GM12875 (cell line): ENCODE measurements around the gene GRK5.

ENCODE experiments used
- H3K4me3 ChIP-seq: one replicate; pipeline ENCODE4 v1.5.1; 2011; ENCODE audit warnings: low read depth, low read length, control low read depth
- TF ChIP-seq, protein P1 (sequence below): IDR thresholded peaks from 2 replicates; pipeline ENCODE4 v1.5.1; 2011; ENCODE audit warnings: low read depth, mild to moderate bottlenecking, control low read depth, inconsistent platforms, low read length, moderate library complexity, borderline replicate concordance; ENCODE audit not compliant: insufficient read depth

GRK5 gene

DNA sequence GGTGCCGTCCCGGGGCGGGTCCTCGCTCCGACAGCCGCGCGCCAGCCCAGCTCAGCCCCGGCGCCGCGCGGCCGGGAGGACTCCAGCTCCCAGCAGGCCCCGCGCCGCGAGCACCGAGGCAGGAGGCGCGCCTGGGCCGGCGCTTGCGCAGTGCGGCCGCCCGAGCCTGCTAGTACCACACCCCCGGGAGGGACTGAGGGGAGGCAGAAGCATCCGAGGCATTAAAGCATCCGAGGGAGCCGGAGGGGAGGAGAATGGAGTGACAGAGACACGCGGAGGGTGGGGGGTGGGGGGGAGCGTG, at the start of gene GRK5:
GRK5 (plus strand) TSS at position 206 of the 301 bp plus-strand sequence. CDS start 347 bp downstream, outside the sequence.
- H3K4me3 ChIP-seq = peak within 1 kb of the TSS; percentile 83
- TF ChIP-seq, protein P1, sequence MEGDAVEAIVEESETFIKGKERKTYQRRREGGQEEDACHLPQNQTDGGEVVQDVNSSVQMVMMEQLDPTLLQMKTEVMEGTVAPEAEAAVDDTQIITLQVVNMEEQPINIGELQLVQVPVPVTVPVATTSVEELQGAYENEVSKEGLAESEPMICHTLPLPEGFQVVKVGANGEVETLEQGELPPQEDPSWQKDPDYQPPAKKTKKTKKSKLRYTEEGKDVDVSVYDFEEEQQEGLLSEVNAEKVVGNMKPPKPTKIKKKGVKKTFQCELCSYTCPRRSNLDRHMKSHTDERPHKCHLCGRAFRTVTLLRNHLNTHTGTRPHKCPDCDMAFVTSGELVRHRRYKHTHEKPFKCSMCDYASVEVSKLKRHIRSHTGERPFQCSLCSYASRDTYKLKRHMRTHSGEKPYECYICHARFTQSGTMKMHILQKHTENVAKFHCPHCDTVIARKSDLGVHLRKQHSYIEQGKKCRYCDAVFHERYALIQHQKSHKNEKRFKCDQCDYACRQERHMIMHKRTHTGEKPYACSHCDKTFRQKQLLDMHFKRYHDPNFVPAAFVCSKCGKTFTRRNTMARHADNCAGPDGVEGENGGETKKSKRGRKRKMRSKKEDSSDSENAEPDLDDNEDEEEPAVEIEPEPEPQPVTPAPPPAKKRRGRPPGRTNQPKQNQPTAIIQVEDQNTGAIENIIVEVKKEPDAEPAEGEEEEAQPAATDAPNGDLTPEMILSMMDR = no peak

GRCh38 chr10:119159332-119159731, 48.0 kb upstream of the GRK5 start:
- no peak overlapping the region for H3K4me3 ChIP-seq
- TF ChIP-seq, protein P1 = no peak

DNA sequence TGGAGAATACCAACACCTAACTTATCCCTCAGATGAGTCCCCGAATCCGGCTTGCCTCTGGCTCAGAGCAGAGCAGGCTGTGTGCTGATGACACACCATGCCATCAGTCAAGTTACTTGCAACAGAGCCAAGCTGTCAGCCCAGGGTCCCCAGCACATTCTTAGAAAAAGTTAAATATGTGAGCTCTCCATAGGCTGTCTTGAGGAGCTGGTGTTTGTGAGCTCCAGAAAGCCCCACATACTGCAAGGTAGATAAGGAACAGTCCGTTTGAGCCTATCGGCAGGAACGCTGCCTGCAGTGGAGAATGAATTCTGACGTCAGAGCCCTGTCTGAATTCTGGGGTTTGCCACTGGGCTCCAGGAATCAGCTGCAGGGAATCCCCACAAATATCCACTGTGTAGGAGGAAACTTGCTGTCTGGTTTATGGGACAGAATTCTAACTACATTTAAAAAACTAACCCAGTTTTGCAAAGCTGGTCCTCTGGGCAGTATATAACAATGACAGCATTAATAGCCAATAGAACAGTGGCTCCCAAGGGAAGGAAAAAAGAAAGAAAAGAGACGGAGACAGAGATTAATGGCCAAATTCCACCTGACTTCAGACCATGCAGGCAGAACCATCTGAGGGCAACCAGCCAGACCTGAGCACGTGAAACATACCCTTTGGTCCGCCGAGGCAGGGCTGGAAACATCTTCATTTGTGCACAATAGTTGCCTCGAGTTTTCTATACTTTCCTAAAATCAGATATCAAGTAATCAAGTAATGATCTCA, 45.5 kb upstream of the GRK5 start:
- no peak overlapping the region for H3K4me3 ChIP-seq
- TF ChIP-seq, protein P1 = no peak

DNA sequence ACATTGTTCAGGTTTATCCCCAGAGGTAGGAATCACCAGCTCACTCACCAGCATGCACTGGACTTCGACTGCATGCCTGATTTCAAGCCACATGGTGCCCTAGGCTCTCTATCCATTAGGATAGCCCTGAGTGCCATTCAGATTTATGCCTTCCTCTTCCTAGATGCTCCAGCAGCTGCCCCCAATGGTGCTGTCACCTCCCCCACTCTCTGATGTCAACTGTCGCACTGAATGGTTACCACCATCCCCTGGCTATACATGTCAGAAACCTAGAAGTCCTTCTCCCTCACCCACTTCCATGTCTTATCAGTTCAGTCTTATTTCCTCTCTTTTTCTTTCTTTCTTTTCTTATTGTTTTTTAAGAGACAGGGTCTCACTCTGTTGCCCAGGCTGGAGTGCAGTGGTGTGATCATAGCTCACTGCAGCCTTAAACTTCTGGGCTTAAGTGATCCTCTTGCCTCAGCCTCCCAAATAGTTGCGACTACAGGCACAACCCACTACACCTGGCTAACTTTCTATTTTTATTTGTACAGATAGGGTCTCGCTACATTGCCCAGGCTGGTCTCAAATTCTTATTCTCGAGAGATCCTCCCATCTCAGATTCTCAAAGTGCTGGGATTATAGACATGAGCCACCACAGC, 44.8 kb upstream of the GRK5 start:
- TF ChIP-seq, protein P1 = no peak
- H3K4me3 ChIP-seq = no peak overlapping the region

DNA sequence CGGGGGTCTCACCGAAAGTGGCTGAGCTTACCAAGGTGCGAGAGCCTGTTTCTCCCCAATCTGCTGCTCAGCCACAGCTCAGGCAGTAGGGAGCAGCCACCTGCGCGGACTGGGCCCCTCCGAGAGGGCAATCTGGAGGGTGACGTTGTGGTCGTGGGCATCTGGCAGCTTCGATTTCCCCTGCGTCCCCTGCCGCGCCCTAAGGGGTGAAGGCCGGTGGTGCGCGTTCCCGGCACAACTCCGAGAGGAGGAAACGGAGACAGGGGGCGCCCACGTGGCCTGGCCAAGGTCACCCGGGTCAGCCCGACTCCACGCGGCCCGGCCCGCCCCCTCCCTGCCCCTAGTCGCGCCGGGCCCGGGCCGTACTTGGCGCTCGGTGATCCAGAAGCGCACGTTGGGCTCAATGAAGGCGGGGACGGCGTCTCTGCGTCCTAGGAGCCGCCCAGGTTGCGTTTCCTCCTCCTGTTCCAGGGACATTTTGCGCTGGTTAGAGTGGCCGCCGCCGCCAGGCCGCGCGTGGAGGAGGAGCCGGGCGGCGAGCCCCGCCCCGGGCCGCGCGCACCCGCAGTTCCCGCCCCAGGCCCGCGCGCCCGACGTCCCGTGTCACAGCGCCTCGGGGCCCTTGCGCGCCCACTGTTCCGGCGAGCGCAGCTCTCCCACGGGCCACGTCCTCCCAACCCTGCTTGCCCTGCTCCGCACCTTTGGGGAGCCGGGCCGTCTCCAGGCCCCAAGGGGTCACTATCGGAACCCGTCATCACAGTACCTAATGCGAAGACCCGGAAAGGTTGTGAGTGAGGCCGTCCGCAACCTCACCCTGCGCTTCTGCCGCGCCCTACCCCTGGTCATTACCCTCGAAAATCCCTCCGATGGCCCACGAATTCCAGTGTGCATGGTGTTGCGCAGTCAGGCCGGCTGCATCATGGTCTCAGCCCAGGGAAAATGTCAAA, 41.9 kb upstream of the GRK5 start, which contains the start of gene SFXN4:
SFXN4 (minus strand) TSS at position 544 of the 947 bp plus-strand sequence; CDS start at position 477, 67 bp downstream.
- TF ChIP-seq, protein P1 = no peak
- H3K4me3 ChIP-seq = peak within 1 kb of the TSS; percentile 85

GRCh38 chr10:119166118-119166500, 41.3 kb upstream of the GRK5 start:
- TF ChIP-seq, protein P1 = no peak
- peak overlapping the region; percentile 85 for H3K4me3 ChIP-seq
